Fibroblast of lung (primary cell): ENCODE measurements around the gene MFAP2.

Experiments
- CTCF ChIP-seq, 2 donors: IDR thresholded peaks in 1 of 2; conservative IDR thresholded peaks in 1 of 2; 1 replicate in 1 of 2; 2 replicates in 1 of 2; pipeline ENCODE4 v1.5.1; 2011 to 2012; ENCODE audit warnings: low read length in 2 of 2, control low read depth in 1 of 2, inconsistent platforms in 1 of 2, low read depth in 1 of 2, mild to moderate bottlenecking in 1 of 2
- EZH2 ChIP-seq: IDR thresholded peaks from 2 replicates; pipeline ENCODE4 v1.5.1; 2012; ENCODE audit warnings: low read length, control low read depth, mild to moderate bottlenecking; ENCODE audit errors: missing control alignments

GRCh38 chr1:17007121-17007520, 26.7 kb upstream of the MFAP2 start:
- TF ChIP-seq CTCF (conservative IDR thresholded peaks at IDR 0.05 in 1 of 2, IDR thresholded peaks at IDR 0.05 in 1 of 2; ENCODE audit: low read depth in 1 of 2, low read length in 2 of 2), result no peak
- TF ChIP-seq EZH2, result no peak
